HG02763 (cell line): Measurements from ENCODE around the gene SNX3.
"Not testable (repeated sequence)": the region's sequence is repeated elsewhere in the genome, so short reads cannot be mapped to it uniquely, and the experiment has no call there.

Experiments used
- ATAC-seq: cut with Tn5 transposase; IDR thresholded peaks from one replicate; pipeline ENCODE4 v1.9.1; 2021; ENCODE audit warnings: mild to moderate bottlenecking, moderate library complexity; ENCODE audit not compliant: unreplicated experiment

The SNX3 gene

DNA sequence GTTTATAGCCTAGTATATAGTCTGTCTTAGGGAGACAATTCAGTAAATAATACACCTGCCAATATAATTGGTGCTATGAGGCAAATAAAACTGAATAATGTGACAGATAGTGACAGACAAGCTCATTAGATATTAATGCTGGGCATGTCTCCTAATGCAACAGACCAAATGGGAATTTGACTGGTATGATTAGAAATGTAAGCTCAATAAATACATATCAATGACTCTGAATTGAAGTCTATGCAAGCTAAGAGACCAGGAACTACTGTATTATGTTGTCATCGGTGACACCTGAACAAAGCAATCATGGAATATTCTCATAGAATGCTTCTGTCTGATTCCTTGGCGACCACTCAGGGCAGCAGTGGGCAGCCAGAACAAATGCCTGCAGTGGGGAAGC is 2.5 kb upstream of the SNX3 start:
- ATAC-seq, result no peak

DNA sequence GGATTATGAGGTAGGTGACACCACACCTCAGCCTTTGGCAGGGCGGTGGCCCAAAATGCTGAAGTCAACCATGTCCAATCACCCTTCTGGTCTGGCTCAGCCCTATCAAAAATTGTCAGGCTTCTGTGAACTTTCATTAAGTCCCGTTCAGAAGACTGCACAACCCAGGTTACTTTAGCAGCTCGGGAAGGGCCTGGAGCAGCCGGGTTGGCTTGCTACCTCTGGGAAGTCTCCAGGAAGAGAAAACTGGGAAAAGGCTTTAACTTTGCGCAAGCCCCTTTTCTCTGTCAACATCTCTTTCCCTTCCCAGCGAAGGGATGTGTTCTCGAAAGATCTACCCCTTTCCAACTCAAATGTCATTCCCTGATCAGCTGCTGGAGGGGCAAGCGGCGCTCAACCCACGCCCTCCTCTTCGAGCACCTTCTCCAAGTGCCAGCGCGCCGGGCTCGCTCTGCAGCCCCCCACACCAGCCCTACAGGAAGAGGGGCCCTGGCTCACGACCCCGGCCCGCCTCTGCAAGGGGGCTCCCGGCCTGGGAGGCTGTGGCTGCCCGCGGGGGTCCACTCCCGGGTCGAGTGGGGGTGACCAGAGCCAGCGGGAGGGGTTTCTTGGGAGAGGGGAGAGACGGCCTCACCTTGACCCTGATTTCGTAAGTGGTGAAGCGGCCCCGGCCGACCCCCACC is 573 bp downstream of the SNX3 start:
- ATAC-seq, result peak; percentile 3

DNA sequence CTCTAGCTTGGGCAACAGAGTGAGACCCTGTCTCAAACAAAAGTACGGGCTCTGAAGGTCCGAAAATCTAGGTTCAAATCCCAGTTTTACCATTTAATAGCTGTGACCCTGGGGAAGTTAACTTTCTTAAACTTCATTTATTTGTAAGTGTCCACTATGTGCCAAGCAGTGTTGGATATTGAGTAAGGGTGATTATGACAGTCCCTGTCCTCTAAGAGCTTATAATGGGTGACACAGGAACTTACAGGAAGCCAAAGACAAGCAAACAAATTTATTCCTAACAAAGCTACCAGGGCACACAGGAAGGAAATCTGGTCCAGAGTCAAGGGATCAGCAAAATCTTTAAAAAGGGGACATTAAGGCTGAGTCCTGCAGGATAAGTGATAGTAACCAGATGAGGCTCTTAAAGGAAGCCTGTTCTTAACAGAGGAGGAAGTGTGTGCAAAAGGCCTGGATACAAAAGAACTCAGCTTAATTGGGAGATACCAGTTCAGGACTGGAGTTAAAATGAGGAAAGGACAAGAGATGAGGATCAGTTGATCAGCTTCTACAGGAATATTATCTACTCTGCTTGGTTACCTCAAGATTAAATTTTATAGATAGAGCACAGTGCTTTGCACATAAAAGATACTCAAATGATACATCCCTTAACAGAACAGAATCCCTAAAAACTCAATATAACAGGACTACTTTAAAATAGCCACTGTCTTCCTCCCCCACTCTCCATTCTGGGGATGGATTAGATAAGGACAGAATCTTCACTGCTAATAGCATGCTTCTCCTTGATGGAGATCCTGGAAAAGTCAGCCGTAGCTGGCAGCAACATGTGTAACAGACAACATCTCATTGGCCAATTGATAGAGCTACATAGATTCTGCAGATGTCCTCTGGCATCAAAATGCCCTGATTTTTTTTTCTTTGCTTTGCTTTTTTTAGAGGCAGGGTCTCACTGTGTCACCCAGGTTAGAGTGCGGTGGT is 6.1 kb downstream of the SNX3 start:
- no peak for ATAC-seq

DNA sequence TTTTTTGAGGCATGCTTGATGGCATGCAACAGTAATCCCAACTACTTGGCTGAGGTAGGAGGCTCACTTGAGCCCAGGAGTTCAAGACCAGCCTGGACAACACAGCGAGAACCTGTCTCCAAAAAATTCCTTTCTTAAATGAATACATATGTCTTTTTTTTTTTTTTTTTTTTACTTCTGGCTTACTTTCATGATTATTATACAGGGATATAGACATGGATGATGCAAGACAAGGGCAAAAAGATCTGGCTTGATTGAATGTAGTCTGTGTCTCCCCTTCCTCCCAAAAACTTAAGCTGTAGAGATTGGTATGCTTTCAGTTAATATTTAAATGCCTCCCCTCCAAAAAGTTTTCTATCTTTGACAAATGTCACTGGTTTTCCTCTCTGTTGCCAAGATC is 7.6 kb downstream of the SNX3 start:
- no peak for ATAC-seq

DNA sequence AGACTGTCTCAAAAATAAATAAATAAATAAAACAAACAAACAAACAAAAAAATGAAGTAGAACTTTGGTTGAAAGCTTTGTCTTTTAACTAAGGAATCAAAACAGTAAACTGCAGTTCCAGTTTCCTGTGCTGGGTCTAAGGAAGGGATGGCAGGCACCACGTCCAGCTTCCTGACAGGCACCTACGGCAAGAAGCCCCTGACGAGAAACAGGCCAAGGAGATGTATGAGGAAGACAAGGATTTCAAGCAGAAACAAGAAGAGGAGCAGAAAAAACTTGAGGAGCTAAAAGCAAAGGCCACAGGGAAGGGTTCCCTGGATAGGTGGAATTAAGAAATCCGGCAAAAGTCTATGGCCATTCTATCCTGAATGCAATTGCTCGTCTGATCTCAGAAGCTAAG is 8.8 kb downstream of the SNX3 start:
- ATAC-seq, result no peak

DNA sequence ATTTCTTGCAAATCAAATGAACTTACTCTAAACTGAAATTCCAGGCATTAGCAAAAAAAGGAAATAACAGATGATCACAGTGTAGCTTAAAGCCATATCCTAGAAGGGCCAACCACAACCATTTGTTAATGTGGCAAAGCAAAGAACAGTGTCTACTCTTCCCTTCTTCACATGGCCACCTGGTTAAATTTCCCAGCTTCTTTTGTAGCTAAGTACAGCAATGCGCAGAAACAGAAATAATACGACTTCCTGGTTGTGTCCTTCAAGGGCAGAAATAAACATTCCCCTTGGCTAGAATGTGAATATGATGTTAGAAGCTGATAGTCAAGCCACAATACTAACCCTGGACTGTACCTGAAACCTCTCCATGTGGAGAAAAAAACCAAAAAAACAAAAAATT is 9.6 kb downstream of the SNX3 start:
- ATAC-seq, result no peak

DNA sequence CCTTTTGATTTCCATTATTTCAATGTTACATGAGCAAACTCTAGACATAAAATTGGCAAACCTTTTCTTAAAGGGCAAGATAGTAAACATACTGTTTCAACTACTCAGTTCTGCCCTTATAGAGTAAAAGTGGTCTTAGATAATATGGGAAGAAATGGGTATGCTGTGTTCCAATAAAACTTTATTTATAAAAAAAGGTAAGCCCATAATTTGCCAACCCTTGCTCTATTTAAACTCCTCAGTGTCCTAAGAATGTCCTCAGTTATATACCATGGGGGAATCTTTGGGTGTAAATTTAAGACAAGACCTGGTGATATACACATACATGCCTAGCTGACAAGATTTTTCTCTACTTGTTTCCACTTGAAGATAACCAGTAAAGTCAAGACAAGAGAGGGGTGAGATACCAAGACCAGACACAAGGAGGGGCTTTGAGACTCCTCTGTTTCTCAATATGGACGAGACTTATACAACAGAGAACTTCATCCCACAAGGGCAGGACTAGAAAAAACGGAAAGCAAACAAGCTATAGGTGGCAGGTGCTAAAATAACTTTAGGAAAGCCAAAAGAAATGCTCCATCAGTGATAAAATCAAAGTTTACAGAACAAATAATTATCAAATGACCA is 10.5 kb downstream of the SNX3 start:
- ATAC-seq, result no peak

DNA sequence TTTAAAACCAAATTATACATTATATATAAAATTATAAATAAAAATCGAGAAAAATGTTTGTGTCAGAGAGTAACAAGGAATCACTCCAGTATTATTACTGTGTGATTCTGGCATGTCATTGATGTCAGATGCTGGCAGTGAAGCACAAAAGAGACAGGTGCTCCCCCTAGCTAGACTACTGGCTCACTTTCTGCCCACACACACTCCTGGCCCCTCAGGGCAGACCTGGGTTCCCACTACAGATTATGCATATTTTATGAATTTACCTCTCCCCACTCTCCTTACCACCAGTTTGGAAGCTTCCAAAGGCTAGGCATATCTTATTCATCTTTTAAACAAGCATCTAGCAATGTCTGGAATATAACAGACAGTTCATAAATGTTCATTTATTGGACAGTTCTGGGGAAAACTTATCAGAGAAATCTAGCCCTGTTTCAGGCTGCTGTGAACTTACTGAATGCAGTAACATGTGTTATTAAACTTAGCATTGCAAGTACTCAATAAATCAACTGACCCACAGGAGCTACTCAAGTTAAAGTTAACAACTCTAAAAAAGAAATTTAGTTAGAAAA is 12.8 kb downstream of the SNX3 start:
- no peak for ATAC-seq

DNA sequence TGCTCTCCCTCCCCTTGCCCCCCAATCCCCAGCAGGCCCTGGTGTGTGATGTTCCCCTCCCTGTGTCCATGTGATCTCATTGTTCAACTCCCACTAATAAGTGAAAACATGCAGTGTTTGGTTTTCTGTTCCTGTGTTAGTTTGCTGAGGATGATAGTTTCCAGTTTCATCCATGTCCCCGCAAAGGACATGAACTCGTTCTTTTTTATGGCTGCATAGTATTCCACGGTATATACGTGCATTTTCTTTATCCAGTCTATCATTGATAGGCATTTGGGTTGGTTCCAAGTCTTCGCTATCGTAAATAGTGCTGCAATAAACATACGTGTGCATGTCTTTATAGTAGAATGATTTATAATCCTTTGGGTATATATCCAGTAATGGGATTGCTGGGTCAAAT is 15.7 kb downstream of the SNX3 start:
- ATAC-seq, result not testable (repeated sequence)

DNA sequence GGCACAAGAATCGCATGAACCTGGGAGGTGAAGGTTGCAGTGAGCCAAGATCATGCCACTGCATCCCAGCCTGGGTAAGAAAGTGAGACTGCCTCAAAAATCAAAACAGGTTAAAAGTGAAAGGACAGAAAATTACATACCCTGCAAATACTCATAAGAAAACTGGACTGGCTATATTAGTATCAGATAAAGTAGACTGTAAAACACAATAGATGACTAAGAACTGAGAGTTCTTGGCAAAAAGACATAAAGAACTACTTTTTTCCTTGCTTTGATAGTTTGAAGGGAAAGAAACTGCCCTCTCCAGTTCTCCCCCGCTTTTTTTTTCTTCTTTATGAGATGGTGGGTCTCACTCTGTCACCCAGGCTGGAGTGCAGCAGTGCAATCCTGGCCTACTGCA is 17.0 kb downstream of the SNX3 start:
- no peak for ATAC-seq

DNA sequence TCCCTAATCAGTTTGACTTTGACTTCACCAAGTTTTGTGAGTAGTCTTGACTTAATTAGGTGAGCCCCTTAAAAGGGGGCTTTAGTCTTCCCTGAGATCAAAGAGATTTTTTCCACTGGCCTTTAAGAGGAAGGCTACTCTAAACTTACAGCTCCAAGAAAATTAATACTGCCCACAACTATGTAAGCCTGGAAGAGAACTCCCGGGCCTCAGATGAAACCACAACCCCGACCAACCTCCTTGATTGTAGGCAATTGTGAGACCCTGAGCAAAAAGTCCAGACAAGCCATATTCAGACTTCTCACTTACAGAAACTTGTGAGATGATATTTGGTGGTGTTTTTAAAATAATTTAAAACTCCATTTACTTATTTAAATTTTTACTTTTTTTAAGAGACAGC is 18.1 kb downstream of the SNX3 start:
- no peak for ATAC-seq

DNA sequence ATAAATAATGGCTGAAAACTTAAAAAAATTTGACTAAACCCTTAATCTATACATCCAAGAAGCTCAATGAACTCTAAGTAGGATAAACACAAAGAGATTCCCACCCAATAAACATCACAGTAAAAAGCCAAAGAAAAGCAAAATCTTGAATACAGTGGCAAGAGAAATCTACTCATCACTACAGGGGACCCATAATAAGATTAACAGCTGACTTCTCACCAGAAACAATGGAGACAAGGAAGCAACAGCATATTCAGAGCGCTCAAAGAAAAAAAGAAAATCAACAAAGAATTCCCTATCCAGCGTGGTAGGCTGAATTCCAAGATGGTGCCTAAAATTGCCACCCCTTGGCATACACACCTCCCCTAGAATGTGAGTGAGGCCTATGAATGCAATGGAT is 18.6 kb downstream of the SNX3 start:
- no peak for ATAC-seq

DNA sequence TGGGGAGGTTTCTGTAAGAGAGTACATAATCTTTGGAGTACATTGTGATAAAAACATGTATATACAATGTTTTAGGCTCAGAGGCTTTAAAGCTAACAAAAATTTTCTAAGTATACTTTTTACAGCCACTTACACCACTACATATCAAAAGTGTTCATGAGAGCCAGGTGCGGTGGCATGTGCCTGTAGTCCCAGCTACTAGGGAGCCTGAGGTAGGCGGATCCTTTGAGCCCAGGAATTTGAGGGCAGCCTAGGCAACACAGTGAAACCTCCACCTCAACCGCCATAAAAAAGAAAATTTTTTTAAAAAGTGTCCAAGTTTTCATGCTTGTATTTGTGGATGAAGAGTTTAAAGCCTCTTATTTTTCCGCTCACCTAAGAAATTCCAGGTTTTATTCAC is 22.5 kb downstream of the SNX3 start:
- no peak for ATAC-seq

DNA sequence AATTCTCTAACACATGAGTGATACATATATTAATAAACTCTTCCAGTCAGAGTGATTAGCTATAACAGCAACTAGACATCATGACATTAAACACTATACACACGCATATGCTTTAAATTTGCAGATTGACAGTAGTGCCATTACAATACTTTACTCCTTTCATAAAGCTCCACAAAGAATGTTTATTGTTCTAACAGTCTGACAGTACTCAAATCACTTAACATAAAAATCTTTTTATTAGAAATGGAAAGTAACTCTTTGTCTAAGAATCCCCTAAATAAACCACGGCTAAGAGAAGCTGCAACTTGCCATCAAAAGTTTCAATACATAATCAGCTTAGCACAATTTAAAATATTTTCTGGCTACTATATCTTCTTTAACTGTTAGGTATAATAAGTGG is 24.0 kb downstream of the SNX3 start:
- ATAC-seq, result no peak

DNA sequence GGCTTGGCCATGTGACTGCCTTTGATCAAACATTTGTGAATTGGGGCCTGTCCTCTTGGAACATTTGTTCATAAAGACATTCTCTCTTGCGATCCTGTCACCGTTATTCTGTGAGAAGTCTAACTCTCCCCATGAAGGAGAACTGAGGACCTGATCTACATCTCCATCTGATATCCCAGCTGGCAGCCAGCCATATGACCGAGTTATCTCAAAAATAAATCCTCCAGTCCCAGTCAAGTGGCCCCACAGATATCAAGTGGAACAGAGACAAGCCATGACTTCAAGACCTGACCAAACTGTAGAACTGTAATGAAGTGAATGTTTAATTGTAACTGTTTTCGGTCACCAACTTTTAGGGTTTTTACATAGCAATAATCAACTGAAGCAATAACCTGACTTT is 25.7 kb downstream of the SNX3 start:
- no peak for ATAC-seq

DNA sequence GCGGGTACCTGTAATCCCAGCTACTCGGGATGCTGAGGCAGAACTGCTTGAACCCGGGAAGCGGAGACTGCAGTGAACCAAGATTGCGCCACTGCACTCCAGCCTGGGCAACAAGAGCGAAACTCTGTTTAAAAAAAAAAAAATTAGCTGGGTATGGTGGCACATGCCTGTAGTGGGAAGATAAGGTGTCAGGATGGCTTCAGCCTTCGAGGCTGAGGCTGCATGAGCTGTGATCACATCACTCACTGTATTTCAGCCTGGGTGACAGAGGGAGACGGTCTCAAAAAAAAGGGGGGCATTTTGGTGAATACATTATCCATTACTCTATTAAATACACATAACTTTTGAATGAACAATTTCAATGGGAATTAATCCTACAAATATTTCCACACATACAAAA is 32.4 kb downstream of the SNX3 start:
- no peak for ATAC-seq

DNA sequence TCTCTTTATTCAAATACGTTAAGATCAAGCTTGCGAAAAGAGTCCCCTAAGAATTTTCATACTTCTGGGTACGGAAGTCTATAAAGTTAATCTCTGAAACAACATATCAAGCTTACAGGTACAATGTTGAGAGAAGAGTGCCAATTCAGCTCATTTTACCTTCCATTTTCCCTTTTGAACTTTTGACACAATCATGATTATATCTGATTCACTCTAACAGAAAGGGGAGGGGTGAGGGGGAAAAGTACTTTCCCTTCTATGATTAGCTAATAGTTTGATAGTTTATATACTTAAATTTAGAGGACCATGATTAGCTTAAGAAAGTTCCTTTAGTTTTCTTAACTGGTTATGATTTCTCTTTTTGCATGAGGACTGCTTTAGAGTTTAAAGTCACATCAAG is 33.5 kb downstream of the SNX3 start:
- no peak for ATAC-seq

DNA sequence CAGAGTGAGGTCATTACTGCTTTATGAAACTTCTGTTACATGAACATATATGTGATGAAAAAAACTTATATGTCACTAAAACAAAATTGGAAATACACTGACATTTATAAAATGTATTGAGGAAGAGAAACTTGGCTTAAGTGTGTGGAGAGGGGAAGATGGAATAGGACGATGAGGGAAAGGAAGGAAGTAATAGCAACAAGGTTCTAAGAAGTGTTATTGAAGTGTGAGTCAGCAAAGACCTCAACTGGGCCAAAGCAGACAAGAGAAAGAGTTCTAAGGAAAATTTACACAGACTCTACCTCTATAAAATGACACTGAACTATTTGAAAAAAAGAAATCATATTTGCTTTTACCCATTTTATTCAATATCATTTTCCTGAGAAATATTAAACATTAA is 38.3 kb downstream of the SNX3 start:
- no peak for ATAC-seq

DNA sequence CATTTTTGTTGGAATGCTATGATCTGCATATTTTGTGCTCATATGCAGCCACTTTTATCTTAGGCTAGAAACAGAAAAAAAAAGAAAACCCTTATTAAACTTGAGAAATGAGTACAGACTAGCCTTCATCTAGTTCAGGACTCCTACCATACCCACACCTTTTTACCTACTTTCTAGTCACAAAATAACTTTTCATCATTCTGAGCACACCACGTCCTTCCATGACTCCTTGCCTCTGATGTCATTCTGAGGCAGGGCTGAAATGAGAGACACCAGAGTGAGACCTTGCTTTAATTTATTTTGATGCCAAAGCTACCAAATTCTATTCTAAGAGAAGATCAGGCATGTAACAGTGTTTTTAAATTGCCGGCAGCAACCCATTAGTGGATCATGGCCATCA is 38.8 kb downstream of the SNX3 start:
- ATAC-seq, result no peak

DNA sequence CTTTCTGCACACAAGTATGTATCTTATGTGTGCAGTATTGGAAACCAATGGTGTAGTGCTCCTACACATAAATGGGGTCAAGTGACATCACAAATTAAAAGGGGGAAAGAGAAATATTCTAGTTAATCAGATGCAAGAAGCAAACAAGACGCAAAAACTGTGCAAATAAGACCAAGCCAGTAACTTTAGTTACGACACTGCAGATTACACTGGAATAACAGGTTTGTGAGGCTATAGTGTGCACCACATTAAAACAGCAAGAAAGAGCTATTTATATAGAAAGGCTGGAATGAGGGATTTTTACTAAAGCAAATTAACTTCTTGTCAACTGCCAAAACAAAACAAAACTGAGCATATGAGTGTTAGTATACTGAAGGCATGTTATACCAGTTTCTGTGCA is 49.2 kb downstream of the SNX3 start:
- ATAC-seq, result no peak

DNA sequence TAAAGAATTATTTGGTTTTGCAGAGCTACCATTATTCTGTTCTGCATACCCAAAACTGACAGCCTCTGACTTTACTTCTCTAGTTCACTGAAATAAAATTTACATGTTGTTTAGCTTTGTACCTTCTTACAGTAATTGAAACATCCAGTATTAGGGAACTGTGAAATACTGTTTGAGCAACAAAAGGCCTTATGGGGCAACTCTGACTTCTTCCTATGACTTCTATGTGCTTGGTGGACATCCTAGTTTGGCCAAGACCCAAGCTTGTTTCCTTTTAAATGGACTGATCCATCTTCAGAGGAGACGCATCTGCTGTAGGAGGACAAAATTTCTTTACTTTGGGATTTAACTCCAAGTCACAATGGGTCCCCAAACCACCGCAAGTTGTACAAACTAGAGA is 50.3 kb downstream of the SNX3 start:
- ATAC-seq, result no peak

DNA sequence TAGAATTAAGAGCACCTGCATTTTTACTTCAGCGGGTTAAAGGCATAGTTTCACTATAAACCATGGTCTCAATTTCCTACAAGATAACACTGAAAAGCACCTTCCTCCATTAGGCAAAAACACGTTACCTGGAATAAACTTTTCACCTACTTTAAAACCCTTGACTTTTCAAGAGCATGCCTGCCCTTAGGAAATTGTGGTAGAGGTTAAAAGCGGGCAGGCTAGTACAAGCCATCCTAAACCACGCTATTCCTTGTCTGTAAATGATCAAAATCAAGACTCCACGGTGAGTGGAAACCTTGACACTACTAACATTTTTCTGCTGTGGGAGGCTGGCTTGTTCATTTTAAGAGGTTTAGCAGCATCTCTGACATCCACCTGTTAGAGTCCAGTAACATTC is 51.1 kb downstream of the SNX3 start:
- ATAC-seq, result no peak
